ENCODE data around the gene MSGN1. TPM values are rescaled to one million over a fixed set of nuclear protein-coding genes. Genes with fewer than 3 reads are reported as not detected.

MSGN1 gene
- total RNA-seq, 4 donors from 2014 or later: not detected

GRCh38 chr2:17798338-17798737 is 17.9 kb upstream of the MSGN1 start:
- Histone ChIP-seq H3K9me3 (no peaks in the 10 kb centered on the region), H3K4me3 (no peak overlapping the region), H3K4me1 (peaks cover 0 to 58% (median 3%) of the 10 kb centered on the region in 3 donors), H3K27ac (peak overlapping the region in 2 of 4 donors; percentile 45 to 46), H3K27me3 (peaks cover 0 to 25% (median 0%) of the 10 kb centered on the region in 4 donors), H3K36me3 (no peaks in the 10 kb centered on the region)
- no peak for TF ChIP-seq POLR2A (IDR thresholded peaks at IDR 0.05)
- no peak for TF ChIP-seq CTCF (IDR thresholded peaks at IDR 0.05)
- intact Hi-C loops (cut with DNase I): no loop called here
- WGBS, 2 donors: 65 to 75% methylated on average over 4 of the region's 4 CpGs
- DNase-seq: no peak

- H3K4me3 ChIP-seq: no peak overlapping the region
- TF ChIP-seq CTCF (IDR thresholded peaks at IDR 0.05) (no peak), POLR2A (IDR thresholded peaks at IDR 0.05) (no peak)
- H3K9me3 ChIP-seq: no peaks in the 10 kb centered on the region
- intact Hi-C loops (cut with DNase I): no loop called here
- H3K27ac ChIP-seq: no peak overlapping the region
- H3K27me3 ChIP-seq: peaks cover 0 to 22% (median 0%) of the 10 kb centered on the region in 4 donors
- H3K4me1 ChIP-seq: peaks cover 0 to 46% (median 3%) of the 10 kb centered on the region in 3 donors
- H3K36me3 ChIP-seq: no peaks in the 10 kb centered on the region
- no peak for DNase-seq
- 51 to 66% methylated on average over 7 of the region's 7 CpGs for WGBS, 2 donors
Measured at GRCh38 chr2:17799301-17800120, 16.7 kb upstream of the MSGN1 start.

GRCh38 chr2:17800219-17800618 is 16.0 kb upstream of the MSGN1 start:
- no peaks in the 10 kb centered on the region for H3K9me3 ChIP-seq
- TF ChIP-seq POLR2A (IDR thresholded peaks at IDR 0.05): no peak
- TF ChIP-seq CTCF (IDR thresholded peaks at IDR 0.05): no peak
- no peaks in the 10 kb centered on the region for H3K36me3 ChIP-seq
- DNase-seq: no peak
- no peak overlapping the region for H3K27ac ChIP-seq
- peaks cover 0 to 25% (median 0%) of the 10 kb centered on the region in 4 donors for H3K27me3 ChIP-seq
- peaks cover 0 to 39% (median 0%) of the 10 kb centered on the region in 3 donors for H3K4me1 ChIP-seq
- WGBS, 2 donors: 58 to 66% methylated on average over 4 to 5 of the region's 5 CpGs
- intact Hi-C loops (cut with DNase I): no loop called here
- no peak overlapping the region for H3K4me3 ChIP-seq

- no peak overlapping the region for H3K27ac ChIP-seq
- no peak for DNase-seq
- no peak overlapping the region for H3K4me3 ChIP-seq
- no peaks in the 10 kb centered on the region for H3K36me3 ChIP-seq
- no peaks in the 10 kb centered on the region for H3K9me3 ChIP-seq
- 89 to 90% methylated on average over 1 of the region's 1 CpG for WGBS, 2 donors
- peaks cover 0 to 25% (median 0%) of the 10 kb centered on the region in 4 donors for H3K27me3 ChIP-seq
- no peak for TF ChIP-seq CTCF (IDR thresholded peaks at IDR 0.05)
- TF ChIP-seq POLR2A (IDR thresholded peaks at IDR 0.05): no peak
- peaks cover 0 to 33% (median 0%) of the 10 kb centered on the region in 3 donors for H3K4me1 ChIP-seq
- intact Hi-C loops (cut with DNase I): no loop called here
Measured at GRCh38 chr2:17800693-17801458, 15.4 kb upstream of the MSGN1 start.

GRCh38 chr2:17803497-17803896 is 12.8 kb upstream of the MSGN1 start:
- intact Hi-C loops (cut with DNase I): no loop called here
- no peak for DNase-seq
- peaks cover 0 to 16% (median 0%) of the 10 kb centered on the region in 3 donors for H3K4me1 ChIP-seq
- WGBS, 2 donors: 36 to 39% methylated on average over 3 of the region's 3 CpGs
- H3K4me3 ChIP-seq: no peak overlapping the region
- no peaks in the 10 kb centered on the region for H3K36me3 ChIP-seq
- no peak overlapping the region for H3K27ac ChIP-seq
- H3K27me3 ChIP-seq: peaks cover 0 to 34% (median 0%) of the 10 kb centered on the region in 4 donors
- H3K9me3 ChIP-seq: no peaks in the 10 kb centered on the region
- no peak for TF ChIP-seq POLR2A (IDR thresholded peaks at IDR 0.05)
- TF ChIP-seq CTCF (IDR thresholded peaks at IDR 0.05): no peak

Measured in esophagus squamous epithelium (tissue), 5 donors.